HG02763 (cell line): ENCODE results near the gene TNK2.

Experiments used
- ATAC-seq: cut with Tn5 transposase; IDR thresholded peaks from one replicate; pipeline ENCODE4 v1.9.1; 2021; ENCODE audit warnings: mild to moderate bottlenecking, moderate library complexity; ENCODE audit not compliant: unreplicated experiment

TNK2 gene

DNA sequence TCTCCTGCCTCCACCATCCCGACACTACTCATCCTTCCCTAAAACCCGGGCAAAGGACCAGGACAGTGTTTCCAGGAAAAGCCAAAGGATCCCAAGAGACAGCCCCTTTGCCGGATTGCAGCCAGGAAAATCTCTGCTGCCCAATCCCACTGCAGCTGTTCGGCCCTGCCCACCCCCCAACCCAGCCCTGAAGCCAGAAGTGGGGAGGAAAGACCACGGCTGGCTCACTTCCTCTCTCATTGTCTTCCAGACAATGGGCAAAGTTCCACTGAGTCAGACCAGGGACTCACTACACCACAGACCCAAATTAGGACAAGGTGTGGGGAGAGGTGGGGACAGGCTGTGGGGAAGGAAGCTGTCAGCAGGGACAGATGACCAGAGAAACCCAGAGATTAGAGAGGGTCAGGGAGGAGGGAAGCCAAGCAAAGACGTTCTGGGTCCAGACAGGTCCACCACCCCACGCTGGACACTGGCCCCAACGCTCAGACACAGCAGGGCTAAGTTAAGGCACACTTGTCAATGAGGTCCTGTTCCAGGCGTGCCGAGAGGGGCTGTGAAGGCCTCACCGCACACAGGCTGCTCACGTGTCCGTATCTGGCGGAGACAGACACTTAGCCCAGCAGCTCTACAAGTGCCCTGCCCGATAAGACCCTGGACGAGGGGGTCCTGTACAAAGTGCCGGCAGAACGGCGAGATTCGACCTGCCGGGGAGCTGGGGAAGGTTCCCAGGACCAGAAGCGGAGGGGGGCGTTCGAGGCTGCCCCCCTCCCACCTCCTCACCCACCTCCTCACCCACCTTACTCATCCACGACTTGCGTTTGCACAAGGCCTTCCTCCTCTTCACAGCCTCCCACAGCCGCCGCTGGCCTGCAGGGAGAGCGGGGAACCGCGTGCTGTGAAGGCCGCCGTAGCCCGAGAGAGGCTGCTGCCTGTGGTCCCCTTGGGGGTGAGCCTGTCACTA lies 21.9 kb downstream of the TNK2 start:
- no peak for ATAC-seq

DNA sequence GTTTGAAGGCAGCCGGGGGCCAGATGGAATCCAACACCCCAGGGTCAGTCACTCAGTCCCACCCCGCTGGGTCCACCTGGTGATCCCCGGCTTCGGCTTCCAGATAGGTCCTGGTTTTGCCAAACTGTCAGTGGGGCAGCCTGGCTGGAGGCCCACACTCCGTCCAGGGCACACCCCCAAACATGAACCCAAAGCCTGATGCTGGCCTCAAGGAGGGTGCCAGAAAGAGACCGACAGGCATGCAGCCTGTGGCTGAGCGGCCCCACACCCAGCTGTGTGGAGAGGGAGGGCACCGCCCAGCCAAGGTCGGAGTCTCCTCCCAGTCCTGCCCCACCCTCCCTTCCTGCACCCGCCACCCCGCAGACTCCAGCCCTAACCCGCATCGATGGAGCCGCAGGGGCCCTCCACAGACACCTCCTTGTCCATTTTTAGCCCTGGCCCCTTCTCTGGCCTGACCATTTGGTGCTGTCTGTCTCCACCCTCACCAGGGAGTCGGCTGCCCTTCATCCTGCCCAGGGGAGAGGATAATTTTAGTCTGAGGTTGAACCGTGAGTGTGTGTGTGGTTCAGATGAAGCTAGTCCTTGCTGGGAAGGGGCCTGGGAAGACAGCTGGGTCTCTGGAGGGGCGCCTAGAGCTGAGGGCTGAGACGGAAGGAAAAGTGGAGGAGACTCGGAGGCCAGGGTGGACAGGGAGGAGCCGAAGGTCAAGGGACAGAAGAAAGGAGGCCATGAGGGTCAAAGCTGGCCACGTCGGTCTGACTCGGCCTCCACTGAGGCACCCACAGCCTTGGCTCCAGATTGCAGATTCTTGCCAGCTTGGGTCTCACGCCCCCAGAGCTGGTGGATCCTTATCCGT lies 23.1 kb downstream of the TNK2 start:
- ATAC-seq, result no peak

DNA sequence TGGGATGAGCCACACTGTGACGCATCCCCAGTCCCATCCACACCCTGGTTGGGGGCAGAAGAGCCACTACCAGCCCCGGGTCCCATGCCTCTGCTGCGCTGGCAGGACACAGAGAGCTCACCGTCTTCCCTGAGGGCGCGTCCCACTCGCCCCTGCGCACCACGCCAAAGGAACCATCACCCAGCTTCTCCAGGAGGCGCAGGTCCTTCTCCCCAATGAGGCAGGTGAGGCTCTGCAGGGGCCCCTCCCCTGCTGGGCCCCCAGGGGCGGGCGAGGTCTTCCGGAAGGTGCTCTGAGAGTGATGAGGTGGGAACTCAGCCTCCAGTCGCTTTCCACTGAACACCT lies 23.7 kb downstream of the TNK2 start:
- ATAC-seq, result no peak

GRCh38 chr3:195883801-195884200 lies 24.6 kb downstream of the TNK2 start:
- no peak for ATAC-seq

- ATAC-seq, result no peak
Measured at GRCh38 chr3:195883160-195883559, 25.2 kb downstream of the TNK2 start.

DNA sequence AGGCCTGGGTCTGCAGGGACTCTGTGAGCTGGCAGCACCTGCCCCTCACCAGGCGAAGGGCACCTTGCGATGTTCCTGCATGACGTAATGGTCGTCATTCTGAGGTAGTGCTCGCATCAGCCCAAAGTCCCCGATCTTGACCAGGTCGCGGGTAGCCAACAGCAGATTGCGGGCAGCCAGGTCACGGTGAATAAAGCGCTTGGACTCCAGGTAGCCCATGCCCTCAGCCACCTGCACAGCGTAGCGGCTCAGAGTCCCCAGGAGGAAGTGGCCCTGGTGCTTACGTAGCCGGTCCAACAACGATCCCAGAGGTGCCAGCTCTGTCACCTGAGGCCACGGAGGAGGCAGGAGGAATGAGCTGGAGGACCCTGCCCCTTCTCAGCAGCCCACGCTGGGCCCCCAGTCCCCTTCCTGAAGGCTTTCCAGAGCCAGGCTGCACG lies 26.3 kb downstream of the TNK2 start:
- ATAC-seq, result no peak

DNA sequence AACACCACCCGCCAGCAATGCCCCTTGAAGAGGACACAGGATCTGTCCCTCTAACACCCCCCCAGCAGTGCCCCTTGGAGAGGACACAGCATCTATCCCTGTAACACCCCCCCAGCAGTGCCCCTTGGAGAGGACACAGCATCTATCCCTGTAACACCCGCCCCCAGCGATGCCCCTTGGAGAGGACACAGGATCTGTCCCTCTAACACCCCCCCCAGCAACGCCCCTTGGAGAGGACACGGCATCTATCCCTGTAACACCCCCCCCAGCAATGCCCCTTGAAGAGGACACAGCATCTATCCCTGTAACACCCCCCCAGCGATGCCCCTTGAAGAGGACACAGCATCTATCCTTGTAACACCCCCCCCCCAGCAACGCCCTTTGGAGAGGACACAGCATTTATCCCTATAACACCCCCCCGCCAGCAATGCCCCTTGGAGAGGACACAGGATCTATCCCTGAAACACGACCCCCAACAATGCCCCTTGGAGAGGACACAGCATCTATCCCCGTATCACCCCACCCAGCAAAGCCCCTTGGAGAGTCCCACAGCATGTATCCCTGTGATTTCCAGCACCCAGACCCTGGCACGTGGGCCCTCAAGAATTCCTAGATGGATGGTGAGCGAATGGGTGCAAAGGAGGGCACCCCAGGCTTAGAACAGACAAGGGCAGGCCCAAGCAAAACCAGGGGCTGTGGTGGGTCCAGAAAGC lies 26.9 kb downstream of the TNK2 start:
- no peak for ATAC-seq

DNA sequence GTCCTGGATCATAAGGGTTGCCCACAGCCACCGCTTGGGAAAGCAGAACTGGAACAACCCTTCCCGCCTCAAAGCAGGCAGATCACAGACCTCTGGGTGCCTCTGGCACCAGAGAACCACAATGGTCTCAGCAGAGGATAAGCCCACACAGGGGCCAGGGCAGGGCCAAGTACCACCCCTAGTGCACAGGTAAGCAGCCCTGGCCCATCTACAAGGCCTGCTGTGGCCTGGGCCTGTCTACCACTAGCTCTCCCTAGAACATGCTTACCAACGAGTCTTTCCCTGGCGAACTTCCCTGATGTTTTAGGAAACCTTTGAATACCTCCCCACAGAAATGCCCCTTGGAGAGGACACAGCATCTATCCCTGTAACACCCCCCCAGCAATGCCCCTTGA lies 28.3 kb downstream of the TNK2 start:
- no peak for ATAC-seq

DNA sequence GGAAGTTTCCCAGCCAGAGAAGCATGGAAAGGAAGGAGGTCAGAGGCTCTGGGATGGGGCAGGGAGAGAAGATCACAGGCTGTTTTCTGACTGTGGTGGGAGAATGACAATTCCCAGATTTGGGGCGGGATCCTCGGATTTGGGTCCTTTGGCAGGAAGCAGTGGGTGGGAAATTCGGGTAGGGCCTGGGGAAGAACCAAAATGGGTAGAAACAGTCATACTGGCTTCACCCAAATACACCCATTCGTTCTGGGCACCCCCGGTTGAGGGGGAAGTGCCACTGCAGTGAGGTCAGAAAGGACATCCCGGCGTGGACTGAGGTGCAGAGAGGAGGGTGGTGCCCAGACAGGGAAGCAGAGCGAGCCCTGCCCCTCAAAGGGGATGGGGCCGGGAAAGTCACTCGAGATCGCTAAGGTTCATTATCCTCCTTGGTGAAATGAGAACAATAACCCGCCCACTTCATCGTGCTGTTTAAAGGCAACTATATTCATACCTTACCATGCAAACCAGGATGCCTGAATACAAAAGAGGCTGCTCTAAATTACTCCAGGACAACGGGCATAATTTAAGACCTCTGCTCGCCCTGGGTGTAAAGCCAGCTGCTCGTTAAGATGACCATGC lies 28.8 kb downstream of the TNK2 start:
- no peak for ATAC-seq

GRCh38 chr3:195878424-195879274 lies 29.7 kb downstream of the TNK2 start:
- no peak for ATAC-seq

DNA sequence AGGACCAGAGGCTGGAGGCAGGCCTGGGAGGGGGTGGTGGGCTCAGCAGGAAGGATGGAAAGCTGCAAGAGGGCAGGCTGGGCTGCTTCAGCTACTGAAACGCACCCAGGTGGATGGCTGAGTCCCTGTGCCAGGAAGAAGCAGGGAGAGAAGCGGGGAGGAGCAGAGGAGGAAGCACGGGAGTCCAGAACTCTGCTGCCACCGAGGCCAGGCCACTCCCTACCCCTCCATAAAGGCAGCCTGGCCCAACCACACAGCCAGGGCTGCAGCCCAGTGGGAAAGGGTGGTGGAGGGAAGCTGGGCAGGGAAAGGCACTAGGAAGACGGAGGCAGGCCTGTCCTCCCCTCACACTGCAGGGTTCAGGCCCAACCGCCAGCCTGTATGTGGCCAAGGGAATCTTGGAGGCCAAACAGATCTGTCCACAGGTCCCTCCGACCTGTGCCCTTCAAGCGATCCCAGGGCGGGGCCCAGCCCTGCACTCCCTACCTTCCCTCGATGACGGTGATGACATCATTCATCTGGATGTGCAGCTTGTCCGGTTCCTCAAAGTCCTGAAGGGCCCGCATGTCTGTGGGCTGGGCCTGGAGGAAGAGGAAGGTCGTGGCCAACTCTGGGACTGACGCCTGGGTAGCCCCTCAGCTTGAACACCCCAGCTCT lies 30.5 kb downstream of the TNK2 start:
- ATAC-seq, result no peak

- ATAC-seq, result no peak
Measured at GRCh38 chr3:195877136-195877715, 31.1 kb downstream of the TNK2 start.

GRCh38 chr3:195876297-195877064 lies 31.9 kb downstream of the TNK2 start:
- ATAC-seq, result no peak

GRCh38 chr3:195875482-195876236 lies 32.7 kb downstream of the TNK2 start:
- ATAC-seq, result no peak

- no peak for ATAC-seq
Measured at GRCh38 chr3:195873971-195874370, 34.4 kb downstream of the TNK2 start.

GRCh38 chr3:195873281-195873887 lies 35.0 kb downstream of the TNK2 start:
- ATAC-seq, result no peak

DNA sequence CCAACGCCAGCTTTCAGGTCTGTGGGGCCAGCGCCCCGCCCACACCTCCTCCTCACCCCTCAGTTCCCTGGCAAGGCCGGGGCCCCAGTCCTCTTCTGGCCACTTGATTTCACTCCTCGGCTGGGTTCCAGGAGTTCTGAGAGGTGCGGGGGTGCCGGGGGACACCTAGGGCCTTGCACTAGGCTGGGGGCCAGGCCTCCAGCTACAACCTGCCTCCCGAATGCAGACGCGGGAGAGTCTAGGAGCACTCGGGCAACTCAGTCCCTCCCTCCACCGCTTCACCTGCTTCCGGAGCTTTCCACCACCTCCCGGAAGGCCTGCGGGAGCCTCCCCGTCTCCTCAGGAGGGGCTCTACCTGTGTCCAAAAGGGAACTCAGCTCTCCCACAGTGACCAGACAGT lies 35.6 kb downstream of the TNK2 start:
- ATAC-seq, result no peak
